Measurements from ENCODE around the gene PTGDS. TPM values are rescaled to one million over a fixed set of nuclear protein-coding genes. Genes with fewer than 3 reads are reported as not detected.

Gene PTGDS
- total and polyA plus RNA-seq, 7 experiments from 2014 or later: 0.97 to 68.7 (median 4.3) TPM; not detected in 2

- Mint-ChIP-seq H3K27me3 (peaks cover 6 to 21% (median 10%) of the 10 kb centered on the region in 5 donors), H3K27ac (peak overlapping the region in 2 of 9 donors; percentile 25 to 80), H3K9me3 (no peaks in the 10 kb centered on the region), H3K36me3 (peaks cover 0 to 5% (median 3%) of the 10 kb centered on the region in 5 donors), H3K4me3 (no peak overlapping the region), H3K4me1 (peaks cover 0 to 22% (median 10%) of the 10 kb centered on the region in 7 donors)
- H3K27me3 ChIP-seq (ENCODE audit: control insufficient read depth in 2 of 2, insufficient read depth in 2 of 2, low read length in 2 of 2): peaks cover 0 to 6% of the 10 kb centered on the region in 2 donors
- H3K36me3 ChIP-seq (ENCODE audit: control insufficient read depth in 2 of 3, insufficient read depth in 3 of 3, low read length in 3 of 3): no peaks in the 10 kb centered on the region
- ChIA-PET POLR2A (interaction anchor here (1.0 kb wide), 1 partner anchor 12 kb away, joined by 3 read pairs; no protein-coding TSS in a partner anchor), CTCF (interaction anchor here (1.2 kb wide), 1 partner anchor 13 kb away, joined by 3 read pairs; no protein-coding TSS in a partner anchor)
- no peak overlapping the region for H3K27ac ChIP-seq (ENCODE audit: low read depth, low read length)
- intact Hi-C loops (cut with micrococcal nuclease): no loop called here
- ATAC-seq (no peak), DNase-seq (no peak)
- peaks cover 11 to 12% of the 10 kb centered on the region in 2 donors for H3K4me1 ChIP-seq (ENCODE audit: control insufficient read depth in 2 of 2, insufficient read depth in 2 of 2, low read length in 2 of 2)
- H3K9me3 ChIP-seq (ENCODE audit: control insufficient read depth in 2 of 3, low read length in 3 of 3): no peaks in the 10 kb centered on the region
- H3K4me3 ChIP-seq (ENCODE audit: low read length): no peak overlapping the region
Observed at GRCh38 chr9:136979769-136980587, 2.7 kb downstream of the PTGDS start.

GRCh38 chr9:136980669-136981478, 3.6 kb downstream of the PTGDS start:
- Mint-ChIP-seq H3K4me3 (no peak overlapping the region), H3K27ac (peak overlapping the region in 2 of 9 donors; percentile 20 to 25), H3K36me3 (peaks cover 0 to 5% (median 3%) of the 10 kb centered on the region in 5 donors), H3K27me3 (peaks cover 6 to 20% (median 10%) of the 10 kb centered on the region in 5 donors), H3K9me3 (no peaks in the 10 kb centered on the region), H3K4me1 (peaks cover 0 to 13% (median 5%) of the 10 kb centered on the region in 7 donors)
- ATAC-seq: no peak
- Histone ChIP-seq H3K4me1 (ENCODE audit: control insufficient read depth in 2 of 2, insufficient read depth in 2 of 2, low read length in 2 of 2) (peaks cover 2 to 3% of the 10 kb centered on the region in 2 donors), H3K9me3 (ENCODE audit: control insufficient read depth in 2 of 3, low read length in 3 of 3) (no peaks in the 10 kb centered on the region), H3K27me3 (ENCODE audit: control insufficient read depth in 2 of 2, insufficient read depth in 2 of 2, low read length in 2 of 2) (peaks cover 0 to 6% of the 10 kb centered on the region in 2 donors), H3K36me3 (ENCODE audit: control insufficient read depth in 2 of 3, insufficient read depth in 3 of 3, low read length in 3 of 3) (no peaks in the 10 kb centered on the region), H3K4me3 (ENCODE audit: low read length) (no peak overlapping the region), H3K27ac (ENCODE audit: low read depth, low read length) (no peak overlapping the region)
- intact Hi-C loops (cut with micrococcal nuclease): no loop called here
- no peak for DNase-seq
- POLR2A ChIA-PET: interaction anchor here (1.0 kb wide), 1 partner anchor 11 kb away, joined by 3 read pairs; no protein-coding TSS in a partner anchor
- CTCF ChIA-PET: interaction anchor here (1.2 kb wide), 1 partner anchor 12 kb away, joined by 3 read pairs; no protein-coding TSS in a partner anchor

GRCh38 chr9:136981588-136982231, 4.4 kb downstream of the PTGDS start:
- no peak overlapping the region for H3K4me3 Mint-ChIP-seq
- H3K27me3 Mint-ChIP-seq: peaks cover 11 to 26% (median 15%) of the 10 kb centered on the region in 5 donors
- no peaks in the 10 kb centered on the region for H3K36me3 ChIP-seq (ENCODE audit: control insufficient read depth in 2 of 3, insufficient read depth in 3 of 3, low read length in 3 of 3)
- no peak overlapping the region for H3K27ac ChIP-seq (ENCODE audit: low read depth, low read length)
- peaks cover 0 to 6% (median 5%) of the 10 kb centered on the region in 7 donors for H3K4me1 Mint-ChIP-seq
- ATAC-seq (no peak), DNase-seq (no peak)
- peaks cover 0 to 6% of the 10 kb centered on the region in 2 donors for H3K27me3 ChIP-seq (ENCODE audit: control insufficient read depth in 2 of 2, insufficient read depth in 2 of 2, low read length in 2 of 2)
- H3K9me3 ChIP-seq (ENCODE audit: control insufficient read depth in 2 of 3, low read length in 3 of 3): no peaks in the 10 kb centered on the region
- no peaks in the 10 kb centered on the region for H3K9me3 Mint-ChIP-seq
- ChIA-PET POLR2A (no interaction called here), CTCF (interaction anchor here (1.2 kb wide), 1 partner anchor 11 kb away, joined by 3 read pairs; no protein-coding TSS in a partner anchor)
- H3K4me3 ChIP-seq (ENCODE audit: low read length): no peak overlapping the region
- H3K4me1 ChIP-seq (ENCODE audit: control insufficient read depth in 2 of 2, insufficient read depth in 2 of 2, low read length in 2 of 2): no peaks in the 10 kb centered on the region
- intact Hi-C loops (cut with micrococcal nuclease): no loop called here
- peaks cover 0 to 5% (median 3%) of the 10 kb centered on the region in 5 donors for H3K36me3 Mint-ChIP-seq
- no peak overlapping the region for H3K27ac Mint-ChIP-seq

GRCh38 chr9:136982232-136983051, 5.1 kb downstream of the PTGDS start, which contains the start of gene LCNL1:
Gene LCNL1 (plus strand): TSS chr9:136982993. CDS start chr9:136983587, 594 bp downstream.
- Mint-ChIP-seq H3K4me1 (peaks cover 0 to 6% (median 5%) of the 10 kb centered on the region in 7 donors), H3K4me3 (peak within 1 kb of the TSS in 3 of 10 donors; percentile 1 to 36 (median 33)), H3K27me3 (peaks cover 12 to 30% (median 15%) of the 10 kb centered on the region in 5 donors), H3K27ac (no peak within 1 kb of the TSS), H3K9me3 (no peaks in the 10 kb centered on the region), H3K36me3 (peaks cover 0 to 5% (median 3%) of the 10 kb centered on the region in 5 donors)
- Histone ChIP-seq H3K36me3 (ENCODE audit: control insufficient read depth in 2 of 3, insufficient read depth in 3 of 3, low read length in 3 of 3) (no peaks in the 10 kb centered on the region), H3K27me3 (ENCODE audit: control insufficient read depth in 2 of 2, insufficient read depth in 2 of 2, low read length in 2 of 2) (peaks cover 0 to 6% of the 10 kb centered on the region in 2 donors), H3K27ac (ENCODE audit: low read depth, low read length) (no peak within 1 kb of the TSS), H3K4me3 (ENCODE audit: low read length) (no peak within 1 kb of the TSS), H3K4me1 (ENCODE audit: control insufficient read depth in 2 of 2, insufficient read depth in 2 of 2, low read length in 2 of 2) (no peaks in the 10 kb centered on the region), H3K9me3 (ENCODE audit: control insufficient read depth in 2 of 3, low read length in 3 of 3) (no peaks in the 10 kb centered on the region)
- intact Hi-C loops (cut with micrococcal nuclease): no loop called here
- CTCF ChIA-PET: no interaction called here
- ATAC-seq (no peak), DNase-seq (no peak)
- POLR2A ChIA-PET: no interaction called here

GRCh38 chr9:136983167-136983566, 5.9 kb downstream of the PTGDS start:
- Histone ChIP-seq H3K4me1 (ENCODE audit: control insufficient read depth in 2 of 2, insufficient read depth in 2 of 2, low read length in 2 of 2) (no peaks in the 10 kb centered on the region), H3K9me3 (ENCODE audit: control insufficient read depth in 2 of 3, low read length in 3 of 3) (no peaks in the 10 kb centered on the region), H3K4me3 (ENCODE audit: low read length) (no peak overlapping the region), H3K36me3 (ENCODE audit: control insufficient read depth in 2 of 3, insufficient read depth in 3 of 3, low read length in 3 of 3) (no peaks in the 10 kb centered on the region), H3K27me3 (ENCODE audit: control insufficient read depth in 2 of 2, insufficient read depth in 2 of 2, low read length in 2 of 2) (peaks cover 0 to 6% of the 10 kb centered on the region in 2 donors), H3K27ac (ENCODE audit: low read depth, low read length) (no peak overlapping the region)
- H3K36me3 Mint-ChIP-seq: peaks cover 0 to 5% (median 3%) of the 10 kb centered on the region in 5 donors
- ChIA-PET CTCF (no interaction called here), POLR2A (no interaction called here)
- ATAC-seq: no peak
- peaks cover 17 to 37% (median 20%) of the 10 kb centered on the region in 5 donors for H3K27me3 Mint-ChIP-seq
- no peak overlapping the region for H3K4me3 Mint-ChIP-seq
- intact Hi-C loops (cut with micrococcal nuclease): no loop called here
- no peak overlapping the region for H3K27ac Mint-ChIP-seq
- peaks cover 0 to 6% (median 5%) of the 10 kb centered on the region in 7 donors for H3K4me1 Mint-ChIP-seq
- no peak for DNase-seq
- H3K9me3 Mint-ChIP-seq: no peaks in the 10 kb centered on the region
